Effector memory CD8-positive, alpha-beta T cell (primary cell): ENCODE measurements around the gene RPL7L1.

Source experiments
- ATAC-seq: fragments of 150-1000 bp; cut with Tn5 transposase; replicated peaks from 2 replicates; pipeline ENCODE4 v1.10.0; 2021; ENCODE audit warnings: mild to moderate bottlenecking, moderate library complexity
- DNase-seq, 3 experiments: peaks; one replicate each; pipeline ENCODE4 v3.0.0; 2021
- H3K27ac Mint-ChIP-seq, 2 donors: one replicate each; pipeline ENCODE4 v1.8.0; 2022; ENCODE audit warnings: mild to moderate bottlenecking in 2 of 2, mixed read lengths in 2 of 2, moderate library complexity in 2 of 2
- H3K27me3 Mint-ChIP-seq, 2 donors: one replicate each; pipeline ENCODE4 v1.8.0; 2022; ENCODE audit warnings: mixed read lengths in 2 of 2
- H3K36me3 Mint-ChIP-seq: one replicate; pipeline ENCODE4 v1.8.0; 2022; ENCODE audit warnings: mild to moderate bottlenecking, moderate library complexity, mixed read lengths; ENCODE audit not compliant: insufficient read depth
- H3K4me1 Mint-ChIP-seq, 2 donors: one replicate each; pipeline ENCODE4 v1.8.0; 2022; ENCODE audit warnings: low read depth in 2 of 2, mixed read lengths in 2 of 2
- H3K4me3 Mint-ChIP-seq, 2 donors: one replicate each; pipeline ENCODE4 v1.8.0; 2022; ENCODE audit warnings: mild to moderate bottlenecking in 2 of 2, mixed read lengths in 2 of 2, moderate library complexity in 2 of 2
- H3K9me3 Mint-ChIP-seq, 2 donors: one replicate each; pipeline ENCODE4 v1.8.0; 2022; ENCODE audit warnings: mixed read lengths in 2 of 2

The RPL7L1 gene

GRCh38 chr6:42928986-42929820 is 49.8 kb downstream of the RPL7L1 start, which contains the start of gene CNPY3:
Gene CNPY3, plus strand, starts transcription at chr6:42929480. Its CDS starts 91 bp downstream, at chr6:42929571.
- Mint-ChIP-seq H3K36me3 (peaks cover 35% of the 10 kb centered on the region), H3K27ac (peak within 1 kb of the TSS; percentile 97 to 98), H3K4me1 (peaks cover 42 to 49% of the 10 kb centered on the region in 2 donors), H3K27me3 (no peaks in the 10 kb centered on the region), H3K4me3 (peak within 1 kb of the TSS; percentile 95 to 97), H3K9me3 (no peaks in the 10 kb centered on the region)
- ATAC-seq: peak; percentile 81
- peak; percentile 91 to 92 (median 92) for DNase-seq

- Mint-ChIP-seq H3K36me3 (peaks cover 42% of the 10 kb centered on the region), H3K27me3 (no peaks in the 10 kb centered on the region), H3K4me3 (peak overlapping the region; percentile 95 to 97), H3K4me1 (peaks cover 42 to 50% of the 10 kb centered on the region in 2 donors), H3K27ac (peak overlapping the region; percentile 97 to 98), H3K9me3 (no peaks in the 10 kb centered on the region)
- ATAC-seq (peak; percentile 32), DNase-seq (peak in 2 of 3 experiments; percentile 40 to 44)
These were observed 50.5 kb downstream of the RPL7L1 start for GRCh38 chr6:42929821-42930360.

GRCh38 chr6:42932412-42932811 is 53.0 kb downstream of the RPL7L1 start:
- Mint-ChIP-seq H3K4me3 (peak overlapping the region; percentile 95 to 97), H3K4me1 (peaks cover 47 to 55% of the 10 kb centered on the region in 2 donors), H3K36me3 (peaks cover 60% of the 10 kb centered on the region), H3K9me3 (no peaks in the 10 kb centered on the region), H3K27ac (peak overlapping the region; percentile 97 to 98), H3K27me3 (no peaks in the 10 kb centered on the region)
- DNase-seq (no peak), ATAC-seq (no peak)

GRCh38 chr6:42933205-42933604 is 53.8 kb downstream of the RPL7L1 start:
- Mint-ChIP-seq H3K27ac (peak overlapping the region; percentile 97 to 98), H3K9me3 (no peaks in the 10 kb centered on the region), H3K36me3 (peaks cover 65% of the 10 kb centered on the region), H3K27me3 (no peaks in the 10 kb centered on the region), H3K4me3 (peak overlapping the region; percentile 95 to 97), H3K4me1 (peaks cover 50 to 59% of the 10 kb centered on the region in 2 donors)
- no peak for ATAC-seq
- no peak for DNase-seq

GRCh38 chr6:42935322-42935721 is 55.9 kb downstream of the RPL7L1 start:
- DNase-seq (no peak), ATAC-seq (no peak)
- peaks cover 37 to 44% of the 10 kb centered on the region in 2 donors for H3K4me1 Mint-ChIP-seq
- H3K36me3 Mint-ChIP-seq: peaks cover 61% of the 10 kb centered on the region
- no peak overlapping the region for H3K4me3 Mint-ChIP-seq
- no peaks in the 10 kb centered on the region for H3K27me3 Mint-ChIP-seq
- H3K9me3 Mint-ChIP-seq: no peaks in the 10 kb centered on the region
- peak overlapping the region in 1 of 2 donors; percentile 69 for H3K27ac Mint-ChIP-seq

GRCh38 chr6:42936398-42936797 is 57.0 kb downstream of the RPL7L1 start:
- Mint-ChIP-seq H3K27me3 (no peaks in the 10 kb centered on the region), H3K4me1 (peaks cover 29 to 35% of the 10 kb centered on the region in 2 donors), H3K27ac (peak overlapping the region in 1 of 2 donors; percentile 33), H3K4me3 (no peak overlapping the region), H3K9me3 (no peaks in the 10 kb centered on the region), H3K36me3 (peaks cover 68% of the 10 kb centered on the region)
- ATAC-seq (no peak), DNase-seq (no peak)

GRCh38 chr6:42937548-42938427 is 58.4 kb downstream of the RPL7L1 start:
- no peaks in the 10 kb centered on the region for H3K27me3 Mint-ChIP-seq
- no peak overlapping the region for H3K4me3 Mint-ChIP-seq
- H3K27ac Mint-ChIP-seq: peak overlapping the region in 1 of 2 donors; percentile 33
- ATAC-seq: no peak
- no peak for DNase-seq
- peaks cover 63% of the 10 kb centered on the region for H3K36me3 Mint-ChIP-seq
- peaks cover 18 to 23% of the 10 kb centered on the region in 2 donors for H3K4me1 Mint-ChIP-seq
- no peaks in the 10 kb centered on the region for H3K9me3 Mint-ChIP-seq

GRCh38 chr6:42938428-42938796 is 59.0 kb downstream of the RPL7L1 start:
- H3K9me3 Mint-ChIP-seq: no peaks in the 10 kb centered on the region
- peaks cover 12 to 17% of the 10 kb centered on the region in 2 donors for H3K4me1 Mint-ChIP-seq
- H3K4me3 Mint-ChIP-seq: no peak overlapping the region
- no peak for DNase-seq
- no peaks in the 10 kb centered on the region for H3K27me3 Mint-ChIP-seq
- peak overlapping the region; percentile 16 to 69 for H3K27ac Mint-ChIP-seq
- H3K36me3 Mint-ChIP-seq: peaks cover 62% of the 10 kb centered on the region
- no peak for ATAC-seq

- H3K9me3 Mint-ChIP-seq: no peaks in the 10 kb centered on the region
- no peak overlapping the region for H3K4me3 Mint-ChIP-seq
- no peaks in the 10 kb centered on the region for H3K27me3 Mint-ChIP-seq
- no peak for DNase-seq
- ATAC-seq: no peak
- peaks cover 65% of the 10 kb centered on the region for H3K36me3 Mint-ChIP-seq
- H3K4me1 Mint-ChIP-seq: peaks cover 8 to 10% of the 10 kb centered on the region in 2 donors
- H3K27ac Mint-ChIP-seq: peak overlapping the region in 1 of 2 donors; percentile 69
These were observed 59.8 kb downstream of the RPL7L1 start for GRCh38 chr6:42938987-42939809.
